ENCODE data around the gene CCDC7. TPM values are rescaled to one million over a fixed set of nuclear protein-coding genes. Genes with fewer than 3 reads are reported as not detected.
"Not testable (repeated sequence)": the region's sequence is repeated elsewhere in the genome, so short reads cannot be mapped to it uniquely, and the experiment has no call there.

The CCDC7 gene
- total and polyA plus RNA-seq, 4 donors = 1.2 to 36.4 (median 6.9) TPM

DNA sequence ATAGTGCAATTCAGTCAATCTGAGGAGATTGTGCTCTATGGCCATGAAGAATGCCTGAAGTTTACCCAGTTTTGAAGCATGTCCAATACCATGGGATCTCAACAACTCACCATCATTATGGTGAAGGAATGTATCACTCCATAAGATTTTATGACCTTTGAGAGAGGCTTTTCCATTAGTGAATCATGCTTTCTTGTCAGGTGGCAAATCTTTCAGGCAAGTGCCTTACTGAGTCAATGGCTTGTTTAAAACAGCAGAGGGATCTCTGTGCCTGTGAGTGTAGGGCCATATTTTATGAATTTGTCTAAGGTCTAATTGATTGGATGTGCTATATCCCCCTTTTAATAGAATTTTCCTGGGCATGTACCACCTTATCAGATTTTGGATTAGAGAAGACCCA is 131.5 kb downstream of the CCDC7 start:
- Histone ChIP-seq H3K4me3 (no peak overlapping the region), H3K27me3 (ENCODE audit: control insufficient read depth in 3 of 3, insufficient read depth in 3 of 3, low read length in 2 of 3) (no peaks in the 10 kb centered on the region), H3K4me1 (ENCODE audit: control insufficient read depth in 5 of 5, insufficient read depth in 5 of 5, low read length in 5 of 5) (no peaks in the 10 kb centered on the region), H3K9ac (ENCODE audit: insufficient read depth in 1 of 2, low read length in 2 of 2) (no peak overlapping the region), H3K9me3 (ENCODE audit: control insufficient read depth in 4 of 4, insufficient read depth in 3 of 4, low read length in 3 of 4) (no peaks in the 10 kb centered on the region), H3K36me3 (ENCODE audit: control insufficient read depth in 4 of 4, insufficient read depth in 4 of 4, low read length in 4 of 4) (peaks cover 0 to 3% (median 0%) of the 10 kb centered on the region in 4 donors), H3K27ac (ENCODE audit: low read depth in 1 of 2, low read length in 1 of 2) (no peak overlapping the region)
- DNase-seq = no peak
- ATAC-seq (ENCODE audit: insufficient read depth, low FRiP score) = no peak
- TF ChIP-seq, protein P1, sequence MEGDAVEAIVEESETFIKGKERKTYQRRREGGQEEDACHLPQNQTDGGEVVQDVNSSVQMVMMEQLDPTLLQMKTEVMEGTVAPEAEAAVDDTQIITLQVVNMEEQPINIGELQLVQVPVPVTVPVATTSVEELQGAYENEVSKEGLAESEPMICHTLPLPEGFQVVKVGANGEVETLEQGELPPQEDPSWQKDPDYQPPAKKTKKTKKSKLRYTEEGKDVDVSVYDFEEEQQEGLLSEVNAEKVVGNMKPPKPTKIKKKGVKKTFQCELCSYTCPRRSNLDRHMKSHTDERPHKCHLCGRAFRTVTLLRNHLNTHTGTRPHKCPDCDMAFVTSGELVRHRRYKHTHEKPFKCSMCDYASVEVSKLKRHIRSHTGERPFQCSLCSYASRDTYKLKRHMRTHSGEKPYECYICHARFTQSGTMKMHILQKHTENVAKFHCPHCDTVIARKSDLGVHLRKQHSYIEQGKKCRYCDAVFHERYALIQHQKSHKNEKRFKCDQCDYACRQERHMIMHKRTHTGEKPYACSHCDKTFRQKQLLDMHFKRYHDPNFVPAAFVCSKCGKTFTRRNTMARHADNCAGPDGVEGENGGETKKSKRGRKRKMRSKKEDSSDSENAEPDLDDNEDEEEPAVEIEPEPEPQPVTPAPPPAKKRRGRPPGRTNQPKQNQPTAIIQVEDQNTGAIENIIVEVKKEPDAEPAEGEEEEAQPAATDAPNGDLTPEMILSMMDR (IDR thresholded peaks at IDR 0.05; ENCODE audit: control extremely low read depth, extremely low read depth) = no peak

DNA sequence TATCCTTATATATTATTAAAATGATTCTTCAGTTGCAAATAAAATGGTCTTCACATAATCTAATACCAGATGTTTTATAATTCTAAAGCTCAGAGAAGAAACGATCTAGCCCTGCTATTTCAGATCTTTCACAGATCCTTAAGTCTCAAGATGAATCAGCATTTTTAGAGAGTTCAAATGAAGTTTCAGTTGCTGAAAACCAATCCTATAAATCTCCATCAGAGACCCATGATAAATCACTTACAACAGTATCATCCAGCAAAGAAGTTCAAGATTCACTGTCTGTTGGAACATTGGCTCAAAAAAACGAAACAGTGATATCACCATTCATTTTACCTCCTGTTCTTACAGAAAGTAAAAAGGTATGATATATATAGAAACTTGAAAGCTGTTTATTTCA is 137.0 kb downstream of the CCDC7 start:
- no peak overlapping the region for H3K9ac ChIP-seq (ENCODE audit: insufficient read depth in 1 of 2, low read length in 2 of 2)
- no peak overlapping the region for H3K4me3 ChIP-seq
- 48 to 52% methylated on average over 2 of the region's 2 CpGs for WGBS, 2 donors
- H3K4me1 ChIP-seq (ENCODE audit: control insufficient read depth in 5 of 5, insufficient read depth in 5 of 5, low read length in 5 of 5) = no peaks in the 10 kb centered on the region
- DNase-seq (no peak), ATAC-seq (ENCODE audit: insufficient read depth, low FRiP score) (no peak)
- H3K27ac ChIP-seq (ENCODE audit: low read depth in 1 of 2, low read length in 1 of 2) = no peak overlapping the region
- no peaks in the 10 kb centered on the region for H3K9me3 ChIP-seq (ENCODE audit: control insufficient read depth in 4 of 4, insufficient read depth in 3 of 4, low read length in 3 of 4)
- peaks cover 0 to 2% (median 0%) of the 10 kb centered on the region in 4 donors for H3K36me3 ChIP-seq (ENCODE audit: control insufficient read depth in 4 of 4, insufficient read depth in 4 of 4, low read length in 4 of 4)
- no peaks in the 10 kb centered on the region for H3K27me3 ChIP-seq (ENCODE audit: control insufficient read depth in 3 of 3, insufficient read depth in 3 of 3, low read length in 2 of 3)
- TF ChIP-seq, protein P1 (IDR thresholded peaks at IDR 0.05; ENCODE audit: control extremely low read depth, extremely low read depth) = no peak

DNA sequence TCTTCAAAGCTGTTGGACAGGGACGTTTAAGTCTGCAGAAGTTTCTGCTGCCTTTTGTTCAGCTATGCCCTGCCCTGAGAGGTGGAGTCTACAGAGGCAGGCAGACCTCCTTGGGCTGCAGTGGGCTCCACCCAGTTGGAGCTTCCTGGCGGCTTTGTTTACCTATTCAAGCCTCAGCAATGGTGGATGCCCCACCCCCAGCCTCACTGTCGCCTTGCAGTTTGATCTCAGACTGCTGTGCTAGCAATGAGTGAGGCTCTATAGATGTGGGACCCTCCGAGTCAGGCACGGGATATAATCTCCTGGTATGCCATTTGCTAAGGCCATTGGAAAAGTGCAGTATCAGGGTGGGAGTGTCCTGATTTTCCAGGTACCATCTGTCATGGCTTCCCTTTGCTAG is 152.1 kb downstream of the CCDC7 start:
- DNase-seq; H3K9ac ChIP-seq (ENCODE audit: insufficient read depth in 1 of 2, low read length in 2 of 2); H3K36me3 ChIP-seq (ENCODE audit: control insufficient read depth in 4 of 4, insufficient read depth in 4 of 4, low read length in 4 of 4); H3K27ac ChIP-seq (ENCODE audit: low read depth in 1 of 2, low read length in 1 of 2); H3K27me3 ChIP-seq (ENCODE audit: control insufficient read depth in 3 of 3, insufficient read depth in 3 of 3, low read length in 2 of 3); H3K4me3 ChIP-seq; H3K4me1 ChIP-seq (ENCODE audit: control insufficient read depth in 5 of 5, insufficient read depth in 5 of 5, low read length in 5 of 5); ATAC-seq (ENCODE audit: insufficient read depth, low FRiP score): not testable (repeated sequence)
- 85 to 91% methylated on average over 5 of the region's 5 CpGs for WGBS, 2 donors
- peaks cover 0 to 15% (median 3%) of the 10 kb centered on the region in 4 donors for H3K9me3 ChIP-seq (ENCODE audit: control insufficient read depth in 4 of 4, insufficient read depth in 3 of 4, low read length in 3 of 4)

DNA sequence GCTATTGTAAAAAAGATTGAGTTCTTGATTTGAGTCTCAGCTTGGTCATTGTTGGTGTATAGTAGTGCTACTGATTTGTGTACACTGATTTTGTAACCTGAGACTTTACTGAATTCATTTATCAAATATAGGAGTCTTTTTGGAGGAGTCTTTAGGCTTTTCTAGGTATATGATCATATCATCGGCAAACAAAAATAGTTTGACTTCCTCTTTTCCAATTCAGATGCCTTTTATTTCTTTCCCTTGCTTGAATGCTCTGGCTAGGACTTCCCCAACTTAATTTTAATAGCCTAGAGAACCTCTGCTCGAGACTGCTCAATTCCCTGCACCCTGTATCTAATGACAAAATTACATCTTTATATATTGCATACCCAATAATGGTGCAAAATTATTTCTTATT is 154.4 kb downstream of the CCDC7 start:
- no peak for ATAC-seq (ENCODE audit: insufficient read depth, low FRiP score)
- no peak for DNase-seq
- H3K4me1 ChIP-seq (ENCODE audit: control insufficient read depth in 5 of 5, insufficient read depth in 5 of 5, low read length in 5 of 5) = no peaks in the 10 kb centered on the region
- no peak overlapping the region for H3K9ac ChIP-seq (ENCODE audit: insufficient read depth in 1 of 2, low read length in 2 of 2)
- H3K27ac ChIP-seq (ENCODE audit: low read depth in 1 of 2, low read length in 1 of 2) = no peak overlapping the region
- no peak overlapping the region for H3K4me3 ChIP-seq
- TF ChIP-seq, protein P1 (IDR thresholded peaks at IDR 0.05; ENCODE audit: control extremely low read depth, extremely low read depth) = no peak
- H3K36me3 ChIP-seq (ENCODE audit: control insufficient read depth in 4 of 4, insufficient read depth in 4 of 4, low read length in 4 of 4) = no peaks in the 10 kb centered on the region
- peaks cover 0 to 17% (median 3%) of the 10 kb centered on the region in 4 donors for H3K9me3 ChIP-seq (ENCODE audit: control insufficient read depth in 4 of 4, insufficient read depth in 3 of 4, low read length in 3 of 4)
- no peaks in the 10 kb centered on the region for H3K27me3 ChIP-seq (ENCODE audit: control insufficient read depth in 3 of 3, insufficient read depth in 3 of 3, low read length in 2 of 3)
- WGBS, 2 donors = 74 to 87% methylated on average over 2 of the region's 2 CpGs

DNA sequence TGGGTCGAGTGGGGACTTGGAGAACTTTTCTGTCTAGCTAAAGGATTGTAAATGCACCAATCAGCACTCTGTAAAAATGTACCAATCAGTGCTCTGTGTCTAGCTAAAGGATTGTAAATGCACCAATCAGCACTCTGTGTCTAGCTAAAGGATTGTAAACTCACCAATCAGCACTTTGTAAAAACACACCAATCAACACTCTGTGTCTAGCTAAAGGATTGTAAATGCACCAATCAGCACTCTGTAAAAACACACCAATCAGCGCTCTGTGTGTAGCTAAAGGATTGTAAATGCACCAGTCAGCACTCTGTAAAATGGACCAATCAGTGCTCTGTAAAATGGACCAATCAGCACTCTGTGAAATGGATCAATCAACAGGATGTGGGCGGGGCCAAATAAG is 155.6 kb downstream of the CCDC7 start:
- not testable (repeated sequence) for H3K9ac ChIP-seq (ENCODE audit: insufficient read depth in 1 of 2, low read length in 2 of 2); H3K27ac ChIP-seq (ENCODE audit: low read depth in 1 of 2, low read length in 1 of 2); DNase-seq; H3K4me3 ChIP-seq; H3K36me3 ChIP-seq (ENCODE audit: control insufficient read depth in 4 of 4, insufficient read depth in 4 of 4, low read length in 4 of 4); H3K27me3 ChIP-seq (ENCODE audit: control insufficient read depth in 3 of 3, insufficient read depth in 3 of 3, low read length in 2 of 3); ATAC-seq (ENCODE audit: insufficient read depth, low FRiP score); H3K4me1 ChIP-seq (ENCODE audit: control insufficient read depth in 5 of 5, insufficient read depth in 5 of 5, low read length in 5 of 5)
- whole genome bisulfite sequencing, 2 donors = 85 to 87% methylated on average over 3 of the region's 3 CpGs
- H3K9me3 ChIP-seq (ENCODE audit: control insufficient read depth in 4 of 4, insufficient read depth in 3 of 4, low read length in 3 of 4) = peaks cover 0 to 20% (median 3%) of the 10 kb centered on the region in 4 donors
